ENCODE data around the gene RNU5D-1. TPM values are rescaled to one million over a fixed set of nuclear protein-coding genes. Genes with fewer than 3 reads are reported as not detected.

The RNU5D-1 gene
- total RNA-seq, 1 experiment from 2014 or later = not detected

GRCh38 chr1:44735992-44736391, 5.0 kb upstream of the RNU5D-1 start:
- Mint-ChIP-seq H3K36me3 (ENCODE audit: insufficient read depth, unreplicated experiment) (peaks cover 34% of the 10 kb centered on the region), H3K27ac (ENCODE audit: unreplicated experiment) (no peak overlapping the region), H3K4me3 (ENCODE audit: low read depth, unreplicated experiment) (no peak overlapping the region), H3K9me3 (ENCODE audit: low read depth, unreplicated experiment) (peaks cover 4% of the 10 kb centered on the region), H3K27me3 (ENCODE audit: unreplicated experiment) (peaks cover 17% of the 10 kb centered on the region), H3K4me1 (ENCODE audit: low read depth, unreplicated experiment) (peaks cover 4% of the 10 kb centered on the region)
- no peak for TF ChIP-seq CTCF (IDR thresholded peaks at IDR 0.05; ENCODE audit: unreplicated experiment)
- intact Hi-C loops (cut with micrococcal nuclease; ENCODE audit: unreplicated experiment) = no loop called here
- BruUV-seq (replicated peaks) = no TSS peak
- CTCF ChIA-PET = interaction anchor here (0.6 kb wide), 1 partner anchor 45 kb away, joined by 3 read pairs; no protein-coding TSS in a partner anchor
- DNase-seq = no peak

DNA sequence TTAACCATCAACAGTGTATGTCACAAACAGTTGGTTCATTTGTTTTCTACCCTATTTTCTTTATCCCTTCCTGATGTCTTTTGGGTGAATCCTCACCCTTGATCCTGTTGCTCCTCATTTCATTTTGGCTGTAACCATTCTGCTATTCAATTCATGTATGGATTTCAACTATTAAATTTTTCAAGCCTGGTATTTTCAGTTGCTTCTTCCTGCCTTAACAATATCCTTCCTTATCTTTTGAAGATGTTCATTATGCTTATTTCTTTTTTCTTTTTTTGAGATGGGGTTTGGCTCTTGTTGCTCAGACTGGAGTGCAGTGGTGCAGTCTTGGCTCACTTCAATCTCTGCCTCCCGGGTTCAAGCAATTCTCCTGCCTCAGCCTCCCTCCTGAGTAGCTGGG, 2.8 kb upstream of the RNU5D-1 start:
- intact Hi-C loops (cut with micrococcal nuclease; ENCODE audit: unreplicated experiment) = no loop called here
- H3K27ac Mint-ChIP-seq (ENCODE audit: unreplicated experiment) = no peak overlapping the region

DNA sequence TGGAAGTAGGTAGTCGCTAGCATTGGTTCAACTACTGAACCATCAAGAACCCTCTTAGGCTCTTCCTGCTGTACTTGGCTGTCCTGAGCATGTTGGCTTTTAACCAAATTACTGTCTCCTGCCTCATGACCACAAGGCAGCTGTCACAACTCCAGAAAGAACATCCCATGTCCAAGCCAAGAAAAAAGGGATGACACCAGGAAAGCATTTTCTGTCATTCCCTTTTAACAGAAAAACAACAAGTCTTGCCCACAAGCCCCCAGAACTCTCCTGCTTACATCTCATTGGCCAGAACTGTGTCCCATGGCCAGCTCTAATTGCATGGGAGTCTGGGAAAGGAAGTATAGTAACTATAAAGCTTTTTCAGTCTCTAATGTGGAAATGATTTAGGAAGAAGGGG, 2.4 kb upstream of the RNU5D-1 start:
- Mint-ChIP-seq H3K27me3 (ENCODE audit: unreplicated experiment) (peaks cover 17% of the 10 kb centered on the region), H3K4me1 (ENCODE audit: low read depth, unreplicated experiment) (peaks cover 19% of the 10 kb centered on the region), H3K27ac (ENCODE audit: unreplicated experiment) (no peak overlapping the region), H3K36me3 (ENCODE audit: insufficient read depth, unreplicated experiment) (peaks cover 23% of the 10 kb centered on the region), H3K9me3 (ENCODE audit: low read depth, unreplicated experiment) (peaks cover 4% of the 10 kb centered on the region), H3K4me3 (ENCODE audit: low read depth, unreplicated experiment) (no peak overlapping the region)
- intact Hi-C loops (cut with micrococcal nuclease; ENCODE audit: unreplicated experiment) = no loop called here
- CTCF ChIA-PET = no interaction called here
- BruUV-seq (replicated peaks) = no TSS peak
- no peak for TF ChIP-seq CTCF (IDR thresholded peaks at IDR 0.05; ENCODE audit: unreplicated experiment)
- DNase-seq = no peak

More for the DNA sequence above, 2.8 kb upstream of the RNU5D-1 start:
- BruUV-seq (replicated peaks) = no TSS peak
- H3K9me3 Mint-ChIP-seq (ENCODE audit: low read depth, unreplicated experiment) = peaks cover 4% of the 10 kb centered on the region
- H3K4me3 Mint-ChIP-seq (ENCODE audit: low read depth, unreplicated experiment) = no peak overlapping the region
- no peak for DNase-seq
- TF ChIP-seq CTCF (IDR thresholded peaks at IDR 0.05; ENCODE audit: unreplicated experiment) = no peak
- peaks cover 17% of the 10 kb centered on the region for H3K27me3 Mint-ChIP-seq (ENCODE audit: unreplicated experiment)
- CTCF ChIA-PET = no interaction called here
- peaks cover 27% of the 10 kb centered on the region for H3K36me3 Mint-ChIP-seq (ENCODE audit: insufficient read depth, unreplicated experiment)
- peaks cover 16% of the 10 kb centered on the region for H3K4me1 Mint-ChIP-seq (ENCODE audit: low read depth, unreplicated experiment)

DNA sequence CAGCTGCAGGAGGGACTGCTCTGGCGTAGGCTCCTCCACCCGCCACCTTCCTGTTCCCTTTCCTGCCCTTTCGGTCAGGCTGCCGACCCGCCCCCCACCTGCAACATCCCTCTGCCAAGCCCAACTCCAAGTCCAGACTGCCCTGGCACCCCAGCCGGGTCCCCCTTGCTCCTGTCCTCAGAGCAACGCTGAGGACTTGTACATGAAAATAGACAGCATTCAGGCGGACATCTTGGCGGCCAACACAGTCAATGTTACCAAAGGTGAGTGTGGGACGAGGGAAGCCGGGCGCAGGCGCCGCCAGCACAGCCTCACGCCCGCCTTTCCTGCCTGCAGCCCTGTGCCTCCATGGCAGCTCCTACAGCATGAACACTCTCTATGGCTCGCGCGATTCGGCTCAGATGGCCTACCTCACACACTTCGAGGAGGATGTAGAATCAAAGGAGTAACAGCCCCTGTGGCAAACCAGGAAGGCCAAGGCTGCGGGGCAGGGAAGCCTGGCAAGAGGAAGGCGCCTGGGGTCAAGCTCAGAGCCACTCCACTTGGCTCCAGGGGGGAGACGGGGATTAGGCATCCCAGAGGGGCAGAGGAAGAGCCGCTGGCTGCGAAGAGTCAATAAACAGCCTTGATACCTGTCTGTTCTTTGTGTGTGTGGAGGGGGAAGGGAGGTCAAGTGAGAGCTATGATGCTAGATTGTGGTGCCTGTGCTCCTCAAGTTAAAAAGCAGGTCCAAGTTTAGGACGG, 5.8 kb downstream of the RNU5D-1 start:
- BruUV-seq (replicated peaks) = no TSS peak
- Mint-ChIP-seq H3K4me3 (ENCODE audit: low read depth, unreplicated experiment) (no peak overlapping the region), H3K9me3 (ENCODE audit: low read depth, unreplicated experiment) (no peaks in the 10 kb centered on the region), H3K4me1 (ENCODE audit: low read depth, unreplicated experiment) (peaks cover 28% of the 10 kb centered on the region), H3K36me3 (ENCODE audit: insufficient read depth, unreplicated experiment) (peaks cover 31% of the 10 kb centered on the region), H3K27ac (ENCODE audit: unreplicated experiment) (no peak overlapping the region), H3K27me3 (ENCODE audit: unreplicated experiment) (no peaks in the 10 kb centered on the region)
- CTCF ChIA-PET = interaction anchor here (0.7 kb wide), 1 partner anchor 921 kb away, joined by 9 read pairs; no protein-coding TSS in a partner anchor
- intact Hi-C loops (cut with micrococcal nuclease; ENCODE audit: unreplicated experiment) = no loop called here
- TF ChIP-seq CTCF (IDR thresholded peaks at IDR 0.05; ENCODE audit: unreplicated experiment) = no peak
- no peak for DNase-seq
